K562 (cell line): ENCODE measurements around the gene RFT1. TPM values are rescaled to one million over a fixed set of nuclear protein-coding genes. Genes with fewer than 3 reads are reported as not detected.

Experiments
- ATAC-seq: fragments of 200-7000 bp; cut with Tn5 transposase; 3 replicates; pipeline ENCODE4 v1.9.1; 2020; ENCODE audit warnings: moderate library complexity
- BruUV-seq: library from RNA; stranded (reverse); fragments of 400-500 nt; replicated peaks from 2 replicates; lab custom pipeline; 2021; lab: Mats Ljungman, UMichigan
- CTCF ChIA-PET: fragments of 300-600 bp; formaldehyde crosslinking; extraction: SDS; loops from one replicate; lab custom pipeline; 2021; ENCODE audit warnings: low intra/inter-chr PET ratio; lab: Yijun Ruan, JAX
- POLR2A ChIA-PET: fragments of 300-600, 350-650 bp; sonication (Branson Sonifier 250); formaldehyde crosslinking; extraction: SDS; loops from one replicate; lab custom pipeline; 2021; ENCODE audit warnings: antibody characterized with exemption, inconsistent platforms; lab: Yijun Ruan, JAX
- DNase-seq, 4 experiments: peaks; one replicate each; pipeline versions ENCODE4 v3.0.0 to v3.0.0-alpha.2; 2011 to 2018; ENCODE audit warnings: low spot score in 3 of 4, mixed read lengths in 3 of 4; ENCODE audit errors: extremely low read depth in 1 of 4
- FAIRE-seq: peaks from 2 replicates; lab custom pipeline; 2011; peaks lifted over from hg19 to GRCh38; lab: Jason Lieb, UNC
- H2AFZ ChIP-seq: 2 replicates; pipeline ENCODE4 v1.6.0; 2011; ENCODE audit warnings: low read depth, low read length, control low read depth, inconsistent platforms
- H3K27ac ChIP-seq: fragments of 200-600 bp; 3 replicates; pipeline ENCODE4 v1.8.0; 2011; ENCODE audit warnings: low read depth, mild to moderate bottlenecking, control low read depth, inconsistent platforms, low read length, moderate library complexity, mixed read lengths; ENCODE audit errors: extremely low read depth
- H3K27me3 ChIP-seq, 2 experiments: fragments of 300-600 bp in 1 of 2; 2 replicates in 1 of 2; 3 replicates in 1 of 2; pipeline versions ENCODE4 v1.6.0 to v1.8.0; 2011; ENCODE audit warnings: inconsistent platforms in 2 of 2, low read length in 2 of 2, mild to moderate bottlenecking in 1 of 2, mixed read lengths in 1 of 2, moderate library complexity in 1 of 2; ENCODE audit not compliant: control insufficient read depth in 2 of 2, insufficient read depth in 2 of 2
- H3K36me3 ChIP-seq: fragments of 300-600 bp; 3 replicates; pipeline ENCODE4 v1.8.0; 2011; ENCODE audit warnings: mild to moderate bottlenecking, low read length, inconsistent platforms; ENCODE audit not compliant: control insufficient read depth, insufficient read depth
- H3K4me1 ChIP-seq, 2 experiments: fragments of 200-600 bp in 1 of 2; replicated peaks in 1 of 2; 2 replicates in 1 of 2; 3 replicates in 1 of 2; pipeline versions ENCODE4 v1.5.1 to v1.8.0; 2011; ENCODE audit warnings: inconsistent platforms in 2 of 2, low read length in 2 of 2, mild to moderate bottlenecking in 1 of 2, mixed read lengths in 1 of 2, moderate library complexity in 1 of 2; ENCODE audit not compliant: control insufficient read depth in 2 of 2, insufficient read depth in 2 of 2
- H3K4me2 ChIP-seq: 2 replicates; pipeline ENCODE4 v1.6.1; 2011; ENCODE audit warnings: low read length, control low read depth, inconsistent platforms, mixed read lengths; ENCODE audit not compliant: insufficient read depth
- H3K4me3 ChIP-seq: fragments of 200-600 bp; sonication (generic), shearing (Covaris generic); 2 replicates; pipeline ENCODE4 v1.5.1; 2016; ENCODE audit warnings: control low read depth, inconsistent platforms
- H3K79me2 ChIP-seq: fragments of 200-600 bp; 3 replicates; pipeline ENCODE4 v1.8.0; 2011; ENCODE audit warnings: low read length, inconsistent platforms; ENCODE audit not compliant: control insufficient read depth, insufficient read depth
- H3K9ac ChIP-seq, 2 experiments: 2 replicates each; pipeline versions ENCODE4 v1.6.0 to v1.6.1; 2011; ENCODE audit warnings: low read depth in 2 of 2, low read length in 2 of 2, control low read depth in 1 of 2, inconsistent platforms in 1 of 2, mild to moderate bottlenecking in 1 of 2, mixed read lengths in 1 of 2; ENCODE audit not compliant: insufficient read depth in 1 of 2
- H3K9me1 ChIP-seq: one replicate; pipeline ENCODE4 v1.6.0; 2011; ENCODE audit warnings: inconsistent platforms, mild to moderate bottlenecking, low read length, moderate library complexity; ENCODE audit not compliant: control insufficient read depth, insufficient read depth
- H3K9me3 ChIP-seq: replicated peaks from 2 replicates; pipeline ENCODE4 v1.5.1; 2011; ENCODE audit warnings: low read depth, low read length, inconsistent platforms; ENCODE audit not compliant: control insufficient read depth, insufficient read depth
- H4K20me1 ChIP-seq: replicated peaks from 2 replicates; pipeline ENCODE4 v1.6.1; 2011; ENCODE audit warnings: low read length, inconsistent platforms, mixed read lengths; ENCODE audit not compliant: control insufficient read depth, insufficient read depth
- GATA2 ChIP-seq: sonication (generic); formaldehyde crosslinking; IDR thresholded peaks from 2 replicates; pipeline ENCODE4 v1.4.0; 2020; ENCODE audit warnings: mild to moderate bottlenecking, missing genetic modification reagents
- HDAC1 ChIP-seq, 2 experiments: fragments of 450-650 bp; IDR thresholded peaks; 2 replicates each; pipeline ENCODE4 v1.6.1; 2016 to 2017; ENCODE audit warnings: inconsistent platforms in 1 of 2, mild to moderate bottlenecking in 1 of 2, moderate library complexity in 1 of 2
- KDM5B ChIP-seq: fragments of 200-600 bp; sonication (generic); IDR thresholded peaks from 2 replicates; pipeline ENCODE4 v1.6.1; 2012; ENCODE audit warnings: low read depth, mild to moderate bottlenecking, moderate library complexity, low read length, control low read depth, inconsistent platforms; ENCODE audit not compliant: insufficient replicate concordance
- NFATC3 ChIP-seq: fragments of 450-650 bp; IDR thresholded peaks from 2 replicates; pipeline ENCODE4 v1.6.1; 2017; ENCODE audit warnings: mild to moderate bottlenecking
- SAFB2 ChIP-seq: fragments of 200-400 bp; formaldehyde crosslinking; IDR thresholded peaks from 2 replicates; pipeline ENCODE4 v1.6.1; 2018; ENCODE audit warnings: borderline replicate concordance, low read length, low read depth, moderate library complexity; ENCODE audit not compliant: severe bottlenecking
- SMARCB1 ChIP-seq: IDR thresholded peaks from 2 replicates; pipeline ENCODE4 v1.6.1; 2011; ENCODE audit warnings: improper control_type of control experiment, low read depth; ENCODE audit not compliant: insufficient read length
- ZHX1 ChIP-seq: fragments of 150-350 bp; conservative IDR thresholded peaks from 2 replicates; pipeline ENCODE4 v1.6.1; 2014; ENCODE audit warnings: low read length
- ZNF197 ChIP-seq: fragments of 200-800 bp; sonication (Bioruptor generic); IDR thresholded peaks from 2 replicates; pipeline ENCODE4 v1.6.1; 2016; ENCODE audit warnings: low read depth, missing genetic modification characterization, missing compliant biosample characterization
- ZNF76 ChIP-seq: fragments of 250-450 bp; sonication (Bioruptor Pico); IDR thresholded peaks from 2 replicates; pipeline ENCODE4 v1.4.0; 2020; ENCODE audit warnings: mild to moderate bottlenecking, moderate library complexity, borderline replicate concordance
- ZNF778 ChIP-seq: fragments of 450-650 bp; formaldehyde crosslinking; IDR thresholded peaks from 2 replicates; pipeline ENCODE4 v1.4.0; 2020; ENCODE audit warnings: mild to moderate bottlenecking, moderate library complexity
- ZNF830 ChIP-seq: fragments of 250-450 bp; sonication (Bioruptor Pico); IDR thresholded peaks from 2 replicates; pipeline ENCODE4 v1.5.0; 2021; ENCODE audit warnings: mild to moderate bottlenecking
- WGBS: fragments of 100-300 bp; shearing (Covaris generic); methylation state at CpG from one replicate; pipeline ENCODE4 v1.1.6; 2016; ENCODE audit warnings: low coverage, mixed read lengths; ENCODE audit not compliant: insufficient coverage; ENCODE audit errors: missing lambda C conversion rate; 5-methylcytosine and 5-hydroxymethylcytosine counted together
- in situ Hi-C: fragments of 300-500 bp; cut with MboI; formaldehyde crosslinking; loops from 4 replicates; pipeline ENCODE4 v1.15.0; 2018; ENCODE audit warnings: inconsistent platforms, mixed read lengths
- intact Hi-C: fragments of 100-400 bp; cut with micrococcal nuclease; formaldehyde crosslinking; loops from 2 replicates; pipeline ENCODE4 v1.14.2; 2022
- polyA plus RNA-seq, 8 experiments: library from polyadenylated mRNA; depleted of rRNA in 4 of 8; stranded (reverse) in 5 of 8; unstranded in 3 of 8; fragments of >200 nt; fragmentation: Nextera tagmentation in 2 of 8; fragmentation: Illumina TruSeq in 1 of 8; extraction: Ambion mirVana in 2 of 8; extraction: Trizol in 1 of 8; gene quantifications; 2 replicates each; pipeline versions ENCODE4 v1.2.1 to v1.2.3, GENCODE V29; 2011 to 2014; ENCODE audit warnings: inconsistent platforms in 1 of 8, missing spikeins in 1 of 8
- total RNA-seq, 7 experiments: library from RNA; depleted of rRNA in 6 of 7; stranded (reverse); fragments of >200 nt in 6 of 7; fragmentation: Illumina TruSeq in 2 of 7; extraction: Trizol in 2 of 7; gene quantifications; 2 replicates each; pipeline versions ENCODE4 v1.2.1 to v1.2.3, GENCODE V29; 2011 to 2021; ENCODE audit warnings: low replicate concordance in 1 of 7
- TF ChIP-seq, protein P1 (sequence below): fragments of 250-450 bp; sonication (Bioruptor Pico); IDR thresholded peaks from 2 replicates; pipeline ENCODE4 v1.5.1; 2021; ENCODE audit warnings: mild to moderate bottlenecking

The RFT1 gene
- total and polyA plus RNA-seq, 9 of the 15 experiments (the other 6 are each of a cell fraction or from before 2014, with no cell fraction given), result 4.4 to 23.8 (median 8.9) TPM

- POLR2A ChIA-PET, result interaction anchor here (1.0 kb wide), 1 partner anchor 13 kb away, joined by 3 read pairs; no protein-coding TSS in a partner anchor
- Histone ChIP-seq H3K9me3 (no peaks in the 10 kb centered on the region), H3K27ac (no peak overlapping the region), H4K20me1 (no peaks in the 10 kb centered on the region; the same call in 1 of the 2 replicates), H3K4me2 (no peak overlapping the region), H3K27me3 (peaks cover 0 to 5% of the 10 kb centered on the region in 2 experiments; a peak in 1 of 5 replicates), H3K9me1 (no peaks in the 10 kb centered on the region), H3K9ac (no peak overlapping the region; a peak in 1 of 4 replicates), H3K4me1 (no peaks in the 10 kb centered on the region; a peak in 1 of 5 replicates), H3K36me3 (no peaks in the 10 kb centered on the region), H3K79me2 (no peaks in the 10 kb centered on the region), H3K4me3 (no peak overlapping the region), H2AFZ (no peak overlapping the region)
- no peak for ATAC-seq
- 16% methylated on average over 6 of the region's 7 CpGs for WGBS
- no peak for DNase-seq
- CTCF ChIA-PET, result no interaction called here
- in situ Hi-C loops, result no loop called here
- TF ChIP-seq ZNF197, result no peak
- TF ChIP-seq ZNF830 (CRISPR knock-in tag), result no peak
- BruUV-seq, result no TSS peak
- intact Hi-C loops, result no loop called here
- no peak for FAIRE-seq
These were observed 16.2 kb upstream of the RFT1 start for GRCh38 chr3:53146319-53146891.

- Histone ChIP-seq H3K4me3 (no peak overlapping the region), H3K4me1 (peaks cover 0 to 4% of the 10 kb centered on the region in 2 experiments; a peak in 1 of 5 replicates)
- TF ChIP-seq SAFB2 (no peak), KDM5B (no peak), GATA2 (CRISPR knock-in tag) (no peak), SMARCB1 (no peak), ZNF76 (no peak), HDAC1 (IDR thresholded peaks at IDR 0.05) (no peak), ZHX1 (no peak), ZNF778 (no peak), NFATC3 (no peak)
- TF ChIP-seq, protein P1, sequence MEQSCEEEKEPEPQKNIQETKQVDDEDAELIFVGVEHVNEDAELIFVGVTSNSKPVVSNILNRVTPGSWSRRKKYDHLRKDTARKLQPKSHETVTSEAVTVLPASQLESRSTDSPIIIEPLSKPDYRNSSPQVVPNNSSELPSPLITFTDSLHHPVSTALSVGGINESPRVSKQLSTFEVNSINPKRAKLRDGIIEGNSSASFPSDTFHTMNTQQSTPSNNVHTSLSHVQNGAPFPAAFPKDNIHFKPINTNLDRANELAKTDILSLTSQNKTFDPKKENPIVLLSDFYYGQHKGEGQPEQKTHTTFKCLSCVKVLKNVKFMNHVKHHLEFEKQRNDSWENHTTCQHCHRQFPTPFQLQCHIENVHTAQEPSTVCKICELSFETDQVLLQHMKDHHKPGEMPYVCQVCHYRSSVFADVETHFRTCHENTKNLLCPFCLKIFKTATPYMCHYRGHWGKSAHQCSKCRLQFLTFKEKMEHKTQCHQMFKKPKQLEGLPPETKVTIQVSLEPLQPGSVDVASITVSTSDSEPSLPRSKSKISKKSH (CRISPR knock-in tag), result no peak
These were observed 15.5 kb upstream of the RFT1 start for GRCh38 chr3:53145713-53146080.

More at GRCh38 chr3:53145713-53146080, 15.5 kb upstream of the RFT1 start:
- Histone ChIP-seq H3K9me3 (no peaks in the 10 kb centered on the region), H3K36me3 (no peaks in the 10 kb centered on the region), H3K9ac (no peak overlapping the region), H3K79me2 (no peaks in the 10 kb centered on the region), H3K27me3 (peaks cover 0 to 5% of the 10 kb centered on the region in 2 experiments; a peak in 1 of 5 replicates), H3K9me1 (no peaks in the 10 kb centered on the region), H3K4me2 (no peak overlapping the region), H2AFZ (no peak overlapping the region), H3K27ac (no peak overlapping the region), H4K20me1 (no peaks in the 10 kb centered on the region; the same call in 1 of the 2 replicates)
- no peak for DNase-seq
- CTCF ChIA-PET, result no interaction called here
- in situ Hi-C loops, result no loop called here
- intact Hi-C loops, result no loop called here
- WGBS, result 11% methylated on average over 3 of the region's 3 CpGs
- FAIRE-seq, result no peak
- POLR2A ChIA-PET, result no interaction called here
- BruUV-seq, result no TSS peak
- ATAC-seq, result no peak
